ENCODE measurements around the gene PRMT7.

- TF ChIP-seq CTCF (optimal IDR thresholded peaks at IDR 0.05 in 1 of 3, IDR thresholded peaks at IDR 0.05 in 1 of 3, conservative IDR thresholded peaks at IDR 0.05 in 1 of 3; ENCODE audit: extremely low read depth in 1 of 3, insufficient read depth in 2 of 3, low read length in 3 of 3) = no peak
- no peak for TF ChIP-seq EZH2 (IDR thresholded peaks at IDR 0.05; ENCODE audit: low read length)
Measured at GRCh38 chr16:68401871-68402747, 91.3 kb downstream of the PRMT7 start.

All from keratinocyte (primary cell).